Measurements from ENCODE around the gene PI4KA.

PI4KA gene

GRCh38 chr22:20813056-20813455 lies 45.6 kb downstream of the PI4KA start:
- Histone ChIP-seq H3K4me3 (ENCODE audit: extremely low read depth, insufficient read depth, low read length, poor library complexity, severe bottlenecking) (no peak overlapping the region), H3K4me1 (ENCODE audit: control insufficient read depth, insufficient read depth, low read length, poor library complexity, severe bottlenecking) (no peaks in the 10 kb centered on the region), H3K9me3 (ENCODE audit: control insufficient read depth, low read length) (no peaks in the 10 kb centered on the region), H3K27ac (ENCODE audit: low read depth, low read length, severe bottlenecking) (no peak overlapping the region), H3K36me3 (ENCODE audit: control insufficient read depth, insufficient read depth, low read length) (peaks cover 60% of the 10 kb centered on the region)
- 97 to 100% methylated on average over 2 to 4 of the region's 4 CpGs for WGBS, 2 experiments (ENCODE audit: insufficient coverage in 2 of 2)

- Histone ChIP-seq H3K4me3 (ENCODE audit: extremely low read depth, insufficient read depth, low read length, poor library complexity, severe bottlenecking) (no peak overlapping the region), H3K4me1 (ENCODE audit: control insufficient read depth, insufficient read depth, low read length, poor library complexity, severe bottlenecking) (peaks cover 2% of the 10 kb centered on the region), H3K9me3 (ENCODE audit: control insufficient read depth, low read length) (no peaks in the 10 kb centered on the region), H3K36me3 (ENCODE audit: control insufficient read depth, insufficient read depth, low read length) (peaks cover 59% of the 10 kb centered on the region), H3K27ac (ENCODE audit: low read depth, low read length, severe bottlenecking) (no peak overlapping the region)
- WGBS, 2 experiments (ENCODE audit: insufficient coverage in 2 of 2): 100% methylated on average over 1 of the region's 5 CpGs; no CpG with 5 or more reads in 1 of the 2 experiments
Measured at GRCh38 chr22:20811971-20812660, 46.5 kb downstream of the PI4KA start.

- Histone ChIP-seq H3K36me3 (ENCODE audit: control insufficient read depth, insufficient read depth, low read length) (peaks cover 62% of the 10 kb centered on the region), H3K9me3 (ENCODE audit: control insufficient read depth, low read length) (no peaks in the 10 kb centered on the region), H3K4me3 (ENCODE audit: extremely low read depth, insufficient read depth, low read length, poor library complexity, severe bottlenecking) (no peak overlapping the region), H3K4me1 (ENCODE audit: control insufficient read depth, insufficient read depth, low read length, poor library complexity, severe bottlenecking) (peaks cover 7% of the 10 kb centered on the region), H3K27ac (ENCODE audit: low read depth, low read length, severe bottlenecking) (no peak overlapping the region)
- WGBS, 2 experiments (ENCODE audit: insufficient coverage in 2 of 2): no CpG with 5 or more reads among the region's 1 CpG
Measured at GRCh38 chr22:20811171-20811570, 47.4 kb downstream of the PI4KA start.

- Histone ChIP-seq H3K4me3 (ENCODE audit: extremely low read depth, insufficient read depth, low read length, poor library complexity, severe bottlenecking) (no peak overlapping the region), H3K36me3 (ENCODE audit: control insufficient read depth, insufficient read depth, low read length) (peaks cover 62% of the 10 kb centered on the region)
- 93 to 97% methylated on average over 8 to 9 of the region's 9 CpGs for WGBS, 2 experiments (ENCODE audit: insufficient coverage in 2 of 2)
Measured at GRCh38 chr22:20810645-20811044, 48.0 kb downstream of the PI4KA start.

GRCh38 chr22:20809538-20810185 lies 48.9 kb downstream of the PI4KA start:
- Histone ChIP-seq H3K4me1 (ENCODE audit: control insufficient read depth, insufficient read depth, low read length, poor library complexity, severe bottlenecking) (peaks cover 7% of the 10 kb centered on the region), H3K27ac (ENCODE audit: low read depth, low read length, severe bottlenecking) (no peak overlapping the region), H3K36me3 (ENCODE audit: control insufficient read depth, insufficient read depth, low read length) (peaks cover 69% of the 10 kb centered on the region), H3K9me3 (ENCODE audit: control insufficient read depth, low read length) (no peaks in the 10 kb centered on the region), H3K4me3 (ENCODE audit: extremely low read depth, insufficient read depth, low read length, poor library complexity, severe bottlenecking) (no peak overlapping the region)
- 75 to 91% methylated on average over 4 to 5 of the region's 6 CpGs for WGBS, 2 experiments (ENCODE audit: insufficient coverage in 2 of 2)

More at GRCh38 chr22:20810645-20811044, 48.0 kb downstream of the PI4KA start:
- no peaks in the 10 kb centered on the region for H3K9me3 ChIP-seq (ENCODE audit: control insufficient read depth, low read length)
- peaks cover 7% of the 10 kb centered on the region for H3K4me1 ChIP-seq (ENCODE audit: control insufficient read depth, insufficient read depth, low read length, poor library complexity, severe bottlenecking)
- H3K27ac ChIP-seq (ENCODE audit: low read depth, low read length, severe bottlenecking): no peak overlapping the region

- no peaks in the 10 kb centered on the region for H3K9me3 ChIP-seq (ENCODE audit: control insufficient read depth, low read length)
- 93 to 100% methylated on average over 2 of the region's 4 CpGs for WGBS, 2 experiments (ENCODE audit: insufficient coverage in 2 of 2)
- no peak overlapping the region for H3K27ac ChIP-seq (ENCODE audit: low read depth, low read length, severe bottlenecking)
- peaks cover 7% of the 10 kb centered on the region for H3K4me1 ChIP-seq (ENCODE audit: control insufficient read depth, insufficient read depth, low read length, poor library complexity, severe bottlenecking)
- peaks cover 69% of the 10 kb centered on the region for H3K36me3 ChIP-seq (ENCODE audit: control insufficient read depth, insufficient read depth, low read length)
- H3K4me3 ChIP-seq (ENCODE audit: extremely low read depth, insufficient read depth, low read length, poor library complexity, severe bottlenecking): no peak overlapping the region
Measured at GRCh38 chr22:20808844-20809243, 49.8 kb downstream of the PI4KA start.

GRCh38 chr22:20807315-20807752 lies 51.3 kb downstream of the PI4KA start:
- H3K36me3 ChIP-seq (ENCODE audit: control insufficient read depth, insufficient read depth, low read length): peaks cover 70% of the 10 kb centered on the region
- WGBS, 2 experiments (ENCODE audit: insufficient coverage in 2 of 2): 70 to 71% methylated on average over 3 of the region's 4 CpGs
- peak overlapping the region; percentile 82 for H3K27ac ChIP-seq (ENCODE audit: low read depth, low read length, severe bottlenecking)
- H3K9me3 ChIP-seq (ENCODE audit: control insufficient read depth, low read length): no peaks in the 10 kb centered on the region
- peaks cover 7% of the 10 kb centered on the region for H3K4me1 ChIP-seq (ENCODE audit: control insufficient read depth, insufficient read depth, low read length, poor library complexity, severe bottlenecking)
- H3K4me3 ChIP-seq (ENCODE audit: extremely low read depth, insufficient read depth, low read length, poor library complexity, severe bottlenecking): no peak overlapping the region

GRCh38 chr22:20805972-20806471 lies 52.6 kb downstream of the PI4KA start:
- 83 to 100% methylated on average over 1 of the region's 3 CpGs for WGBS, 2 experiments (ENCODE audit: insufficient coverage in 2 of 2)
- H3K27ac ChIP-seq (ENCODE audit: low read depth, low read length, severe bottlenecking): no peak overlapping the region
- H3K36me3 ChIP-seq (ENCODE audit: control insufficient read depth, insufficient read depth, low read length): peaks cover 68% of the 10 kb centered on the region
- peaks cover 7% of the 10 kb centered on the region for H3K4me1 ChIP-seq (ENCODE audit: control insufficient read depth, insufficient read depth, low read length, poor library complexity, severe bottlenecking)
- H3K9me3 ChIP-seq (ENCODE audit: control insufficient read depth, low read length): no peaks in the 10 kb centered on the region
- H3K4me3 ChIP-seq (ENCODE audit: extremely low read depth, insufficient read depth, low read length, poor library complexity, severe bottlenecking): no peak overlapping the region

- 100% methylated on average over 5 to 6 of the region's 6 CpGs for WGBS, 2 experiments (ENCODE audit: insufficient coverage in 2 of 2)
- Histone ChIP-seq H3K4me1 (ENCODE audit: control insufficient read depth, insufficient read depth, low read length, poor library complexity, severe bottlenecking) (peaks cover 7% of the 10 kb centered on the region), H3K4me3 (ENCODE audit: extremely low read depth, insufficient read depth, low read length, poor library complexity, severe bottlenecking) (no peak overlapping the region), H3K9me3 (ENCODE audit: control insufficient read depth, low read length) (no peaks in the 10 kb centered on the region), H3K36me3 (ENCODE audit: control insufficient read depth, insufficient read depth, low read length) (peaks cover 59% of the 10 kb centered on the region), H3K27ac (ENCODE audit: low read depth, low read length, severe bottlenecking) (no peak overlapping the region)
Measured at GRCh38 chr22:20804650-20805049, 54.0 kb downstream of the PI4KA start.

- no peak overlapping the region for H3K4me3 ChIP-seq (ENCODE audit: extremely low read depth, insufficient read depth, low read length, poor library complexity, severe bottlenecking)
- peaks cover 59% of the 10 kb centered on the region for H3K36me3 ChIP-seq (ENCODE audit: control insufficient read depth, insufficient read depth, low read length)
- H3K27ac ChIP-seq (ENCODE audit: low read depth, low read length, severe bottlenecking): no peak overlapping the region
- H3K4me1 ChIP-seq (ENCODE audit: control insufficient read depth, insufficient read depth, low read length, poor library complexity, severe bottlenecking): peaks cover 7% of the 10 kb centered on the region
- 81 to 83% methylated on average over 7 to 8 of the region's 11 CpGs for WGBS, 2 experiments (ENCODE audit: insufficient coverage in 2 of 2)
- no peaks in the 10 kb centered on the region for H3K9me3 ChIP-seq (ENCODE audit: control insufficient read depth, low read length)
Measured at GRCh38 chr22:20803696-20804324, 54.8 kb downstream of the PI4KA start.

All from mesodermal cell (in vitro differentiated cells).